ENCODE data around the gene SPOPL.

SPOPL gene

GRCh38 chr2:138610201-138610953 lies 108.8 kb downstream of the SPOPL start:
- H3K4me3 ChIP-seq (ENCODE audit: low read depth, low read length) = no peak overlapping the region
- no peak for DNase-seq (ENCODE audit: low read depth)
- TF ChIP-seq CTCF (IDR thresholded peaks at IDR 0.05; ENCODE audit: insufficient read depth, low read depth, low read length, missing control alignments) = no peak

GRCh38 chr2:138615257-138615656 lies 113.7 kb downstream of the SPOPL start:
- no peak overlapping the region for H3K4me3 ChIP-seq (ENCODE audit: low read depth, low read length)
- DNase-seq (ENCODE audit: low read depth) = peak; percentile 43
- TF ChIP-seq CTCF (IDR thresholded peaks at IDR 0.05; ENCODE audit: insufficient read depth, low read depth, low read length, missing control alignments) = no peak

- no peak overlapping the region for H3K4me3 ChIP-seq (ENCODE audit: low read depth, low read length)
- no peak for TF ChIP-seq CTCF (IDR thresholded peaks at IDR 0.05; ENCODE audit: insufficient read depth, low read depth, low read length, missing control alignments)
- DNase-seq (ENCODE audit: low read depth) = no peak
Measured at GRCh38 chr2:138617026-138617425, 115.5 kb downstream of the SPOPL start.

GRCh38 chr2:138618971-138619370 lies 117.4 kb downstream of the SPOPL start:
- TF ChIP-seq CTCF (IDR thresholded peaks at IDR 0.05; ENCODE audit: insufficient read depth, low read depth, low read length, missing control alignments) = no peak
- DNase-seq (ENCODE audit: low read depth) = peak; percentile 21
- no peak overlapping the region for H3K4me3 ChIP-seq (ENCODE audit: low read depth, low read length)

DNA sequence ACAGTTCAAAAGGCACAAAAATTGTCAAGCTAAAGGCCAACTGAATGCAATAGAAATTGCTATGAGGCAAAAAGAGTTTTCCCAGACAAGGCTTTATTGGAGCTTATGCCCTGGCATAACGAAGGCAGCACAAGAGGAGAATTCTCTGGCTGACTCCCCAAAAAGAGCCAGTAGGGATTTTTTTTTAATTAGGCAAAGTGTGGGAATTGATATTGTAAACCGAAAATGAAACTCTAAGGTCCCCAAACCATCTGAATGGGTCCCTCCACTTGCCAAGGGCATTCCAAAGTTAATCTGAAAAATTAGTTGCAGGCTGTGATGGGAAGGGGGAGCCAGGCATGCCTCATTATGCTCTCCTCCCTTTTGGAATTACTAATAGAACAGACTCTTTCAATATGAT lies 118.9 kb downstream of the SPOPL start:
- no peak for TF ChIP-seq CTCF (IDR thresholded peaks at IDR 0.05; ENCODE audit: insufficient read depth, low read depth, low read length, missing control alignments)
- DNase-seq (ENCODE audit: low read depth) = no peak
- no peak overlapping the region for H3K4me3 ChIP-seq (ENCODE audit: low read depth, low read length)

GRCh38 chr2:138621139-138621538 lies 119.6 kb downstream of the SPOPL start:
- no peak overlapping the region for H3K4me3 ChIP-seq (ENCODE audit: low read depth, low read length)
- no peak for TF ChIP-seq CTCF (IDR thresholded peaks at IDR 0.05; ENCODE audit: insufficient read depth, low read depth, low read length, missing control alignments)
- DNase-seq (ENCODE audit: low read depth) = no peak

- no peak overlapping the region for H3K4me3 ChIP-seq (ENCODE audit: low read depth, low read length)
- DNase-seq (ENCODE audit: low read depth) = no peak
- no peak for TF ChIP-seq CTCF (IDR thresholded peaks at IDR 0.05; ENCODE audit: insufficient read depth, low read depth, low read length, missing control alignments)
Measured at GRCh38 chr2:138622613-138623012, 121.0 kb downstream of the SPOPL start.
